GM18907 (cell line): ENCODE results near the gene KIF26B.

Experiments
- ATAC-seq: cut with Tn5 transposase; IDR thresholded peaks from one replicate; pipeline ENCODE4 v1.9.1; 2021; ENCODE audit warnings: mild to moderate bottlenecking, moderate library complexity; ENCODE audit not compliant: unreplicated experiment

KIF26B gene

GRCh38 chr1:245542365-245542764 is 387.6 kb downstream of the KIF26B start:
- ATAC-seq = no peak

GRCh38 chr1:245544236-245544635 is 389.5 kb downstream of the KIF26B start:
- ATAC-seq = no peak

- ATAC-seq = no peak
These were observed 392.1 kb downstream of the KIF26B start for GRCh38 chr1:245546875-245547274.

GRCh38 chr1:245549996-245550719 is 395.4 kb downstream of the KIF26B start:
- ATAC-seq = no peak

GRCh38 chr1:245550720-245551043 is 395.9 kb downstream of the KIF26B start:
- ATAC-seq = no peak

- ATAC-seq = no peak
These were observed 396.8 kb downstream of the KIF26B start for GRCh38 chr1:245551536-245551935.

GRCh38 chr1:245552331-245552730 is 397.5 kb downstream of the KIF26B start:
- no peak for ATAC-seq

- no peak for ATAC-seq
These were observed 401.3 kb downstream of the KIF26B start for GRCh38 chr1:245556057-245556456.

GRCh38 chr1:245558069-245558468 is 403.3 kb downstream of the KIF26B start:
- ATAC-seq = no peak

- ATAC-seq = no peak
These were observed 405.6 kb downstream of the KIF26B start for GRCh38 chr1:245560316-245560859.

- ATAC-seq = no peak
These were observed 407.0 kb downstream of the KIF26B start for GRCh38 chr1:245561665-245562234.

GRCh38 chr1:245566134-245566533 is 411.3 kb downstream of the KIF26B start:
- no peak for ATAC-seq

- ATAC-seq = no peak
These were observed 412.2 kb downstream of the KIF26B start for GRCh38 chr1:245566952-245567351.

- ATAC-seq = no peak
These were observed 417.1 kb downstream of the KIF26B start for GRCh38 chr1:245571815-245572294.

- no peak for ATAC-seq
These were observed 417.9 kb downstream of the KIF26B start for GRCh38 chr1:245572709-245573108.

GRCh38 chr1:245575710-245576109 is 420.9 kb downstream of the KIF26B start:
- no peak for ATAC-seq

GRCh38 chr1:245576323-245576722 is 421.5 kb downstream of the KIF26B start:
- ATAC-seq = no peak

- no peak for ATAC-seq
These were observed 422.7 kb downstream of the KIF26B start for GRCh38 chr1:245577191-245578157.

GRCh38 chr1:245578308-245578707 is 423.5 kb downstream of the KIF26B start:
- no peak for ATAC-seq

GRCh38 chr1:245578771-245579170 is 424.0 kb downstream of the KIF26B start:
- ATAC-seq = no peak

GRCh38 chr1:245579881-245580280 is 425.1 kb downstream of the KIF26B start:
- ATAC-seq = no peak
